Measurements from ENCODE around the gene CHMP1A. TPM values are rescaled to one million over a fixed set of nuclear protein-coding genes. Genes with fewer than 3 reads are reported as not detected.

Gene CHMP1A
- total RNA-seq, 2 experiments from 2014 or later, result 51.1 to 56.9 TPM

GRCh38 chr16:89658221-89658879 is 842 bp upstream of the CHMP1A start:
- H3K27me3 Mint-ChIP-seq, result no peaks in the 10 kb centered on the region
- intact Hi-C loops (cut with micrococcal nuclease), result no loop called here
- DNase-seq (peak; percentile 28), ATAC-seq (no peak)
- peak overlapping the region; percentile 81 for H3K4me3 Mint-ChIP-seq
- peaks cover 22% of the 10 kb centered on the region for H3K36me3 Mint-ChIP-seq (ENCODE audit: low read depth)
- POLR2A ChIA-PET, result interaction anchor here (1.3 to 2.3 kb wide), 5 partner anchors 12 to 58 kb away, joined by 4 to 8 read pairs (median 6); partner anchors contain the start of gene CDK10
- H3K4me1 Mint-ChIP-seq (ENCODE audit: low read depth), result peaks cover 29% of the 10 kb centered on the region
- no peaks in the 10 kb centered on the region for H3K9me3 Mint-ChIP-seq
- CTCF ChIA-PET, result interaction anchor here (0.8 to 2.7 kb wide), 4 partner anchors 9 to 93 kb away, joined by 3 to 17 read pairs (median 6); no protein-coding TSS in a partner anchor
- no peak for TF ChIP-seq CTCF (IDR thresholded peaks at IDR 0.05)
- H3K27ac Mint-ChIP-seq, result peak overlapping the region; percentile 80

DNA sequence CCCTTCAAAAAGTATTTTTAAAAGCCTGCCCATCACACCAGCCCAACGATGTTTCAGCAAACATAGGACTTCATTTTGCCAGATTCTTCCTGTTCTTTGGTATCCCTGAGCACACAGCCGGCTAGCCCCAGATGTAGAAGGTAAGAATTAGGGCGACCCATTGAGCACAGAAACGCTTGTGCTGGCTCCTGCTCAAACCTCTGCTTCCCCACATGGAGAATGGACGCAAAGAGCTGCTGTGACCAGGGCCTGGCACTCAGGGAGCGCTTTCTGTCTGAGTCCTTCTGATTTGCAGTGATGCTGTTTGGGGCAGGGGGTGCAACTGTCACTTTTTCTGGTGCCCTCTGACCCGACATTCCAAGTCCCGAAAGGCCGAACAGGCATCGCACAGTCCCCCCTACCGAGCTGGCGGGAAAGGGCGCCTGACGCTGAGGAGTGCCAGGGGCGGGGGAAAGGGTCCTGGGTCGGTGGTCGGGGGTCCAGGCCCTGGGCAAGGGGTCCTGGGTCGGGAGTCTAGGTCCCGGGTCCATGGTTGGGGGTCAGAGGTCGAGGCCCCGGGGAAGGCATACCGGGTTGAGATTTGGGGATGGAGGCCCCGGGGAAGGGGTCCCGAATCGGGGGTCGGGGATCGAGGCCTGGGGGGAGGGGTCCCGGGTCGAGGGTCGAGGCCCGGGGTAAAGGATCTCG is 930 bp downstream of the CHMP1A start:
- Mint-ChIP-seq H3K27ac (peak overlapping the region; percentile 79), H3K4me1 (ENCODE audit: low read depth) (peaks cover 29% of the 10 kb centered on the region), H3K27me3 (no peaks in the 10 kb centered on the region), H3K9me3 (no peaks in the 10 kb centered on the region), H3K4me3 (peak overlapping the region; percentile 81), H3K36me3 (ENCODE audit: low read depth) (peaks cover 19% of the 10 kb centered on the region)
- DNase-seq, result no peak
- intact Hi-C loops (cut with micrococcal nuclease), result no loop called here
- CTCF ChIA-PET, result interaction anchor here (0.6 to 2.7 kb wide), 3 partner anchors 43 to 91 kb away, joined by 3 to 17 read pairs (median 6); no protein-coding TSS in a partner anchor
- POLR2A ChIA-PET, result interaction anchor here (0.6 to 1.7 kb wide), 6 partner anchors 39 to 594 kb away, joined by 3 to 6 read pairs (median 4); no protein-coding TSS in a partner anchor
- TF ChIP-seq CTCF (IDR thresholded peaks at IDR 0.05), result no peak
- no peak for ATAC-seq

- ATAC-seq (no peak), DNase-seq (no peak)
- Mint-ChIP-seq H3K27ac (peak overlapping the region; percentile 15), H3K36me3 (ENCODE audit: low read depth) (peaks cover 9% of the 10 kb centered on the region), H3K27me3 (no peaks in the 10 kb centered on the region), H3K4me1 (ENCODE audit: low read depth) (peaks cover 29% of the 10 kb centered on the region), H3K4me3 (peak overlapping the region; percentile 18), H3K9me3 (no peaks in the 10 kb centered on the region)
- intact Hi-C loops (cut with micrococcal nuclease), result no loop called here
- POLR2A ChIA-PET, result no interaction called here
- CTCF ChIA-PET, result no interaction called here
- TF ChIP-seq CTCF (IDR thresholded peaks at IDR 0.05), result no peak
These were observed 2.4 kb downstream of the CHMP1A start for GRCh38 chr16:89655062-89655643.

- ATAC-seq (no peak), DNase-seq (no peak)
- Mint-ChIP-seq H3K4me1 (ENCODE audit: low read depth) (peaks cover 26% of the 10 kb centered on the region), H3K27me3 (no peaks in the 10 kb centered on the region), H3K9me3 (no peaks in the 10 kb centered on the region), H3K4me3 (no peak overlapping the region), H3K36me3 (ENCODE audit: low read depth) (peaks cover 9% of the 10 kb centered on the region), H3K27ac (no peak overlapping the region)
- CTCF ChIA-PET, result no interaction called here
- POLR2A ChIA-PET, result interaction anchor here (1.0 kb wide), 1 partner anchor 46 kb away, joined by 3 read pairs; no protein-coding TSS in a partner anchor
- intact Hi-C loops (cut with micrococcal nuclease), result no loop called here
- TF ChIP-seq CTCF (IDR thresholded peaks at IDR 0.05), result no peak
These were observed 3.7 kb downstream of the CHMP1A start for GRCh38 chr16:89653656-89654295.

Data from activated CD8-positive, alpha-beta T cell treated with anti-CD3 and anti-CD28 coated beads for 36 hours (primary cell).